GM19193 (cell line): Measurements from ENCODE around the gene ZNF496.

Source experiments
- POLR2A ChIP-seq: IDR thresholded peaks from 4 replicates; pipeline ENCODE4 v1.6.1; 2011; ENCODE audit not compliant: insufficient read depth, insufficient read length; ENCODE audit errors: extremely low read depth

ZNF496 gene

GRCh38 chr1:247331525-247332214, at the start of gene ZNF496:
TSS of gene ZNF496 (minus strand) at chr1:247331867. CDS start at chr1:247329578, 2,289 bp downstream.
- peak; percentile 49 for TF ChIP-seq POLR2A

- no peak for TF ChIP-seq POLR2A
Observed at GRCh38 chr1:247378334-247379073, 46.8 kb upstream of the ZNF496 start.

DNA sequence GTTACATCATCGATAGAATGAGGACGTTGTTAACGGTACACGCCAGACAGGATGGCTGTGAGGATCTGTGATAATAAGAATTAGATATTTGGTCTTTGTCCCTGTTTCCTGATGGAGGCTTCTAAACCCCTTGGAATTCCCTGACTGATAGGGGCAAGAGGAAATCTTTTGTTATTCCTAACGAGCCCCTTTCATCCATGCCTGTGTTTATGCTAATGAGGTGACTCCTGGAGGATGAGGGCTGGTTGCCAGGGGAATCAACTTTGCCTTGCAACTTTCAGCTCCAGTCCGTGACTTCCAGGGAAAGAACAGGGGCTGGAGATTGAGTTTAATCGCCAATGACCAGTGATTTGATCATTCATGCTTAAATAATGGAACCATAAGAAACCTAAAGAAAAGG, 45.0 kb upstream of the ZNF496 start:
- TF ChIP-seq POLR2A = no peak

DNA sequence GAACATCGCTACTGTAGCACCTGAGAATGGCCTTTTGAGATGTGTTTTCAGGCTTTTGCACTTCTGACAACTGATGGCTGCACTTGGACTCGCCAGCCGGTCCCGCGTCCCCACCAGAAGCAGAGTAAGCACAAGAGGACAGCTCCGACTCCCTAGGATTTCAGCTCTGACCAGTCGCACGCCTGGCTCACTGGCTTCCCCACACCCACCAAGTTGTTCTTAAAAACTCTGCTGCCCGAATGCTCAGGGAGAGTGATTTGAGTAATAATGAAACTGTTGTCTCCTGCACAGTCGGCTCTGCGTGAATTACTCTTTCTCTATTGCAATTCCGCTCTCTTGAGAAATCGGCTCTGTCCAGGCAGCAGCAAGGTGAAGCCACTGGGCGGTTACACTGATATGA, 44.1 kb upstream of the ZNF496 start:
- no peak for TF ChIP-seq POLR2A

DNA sequence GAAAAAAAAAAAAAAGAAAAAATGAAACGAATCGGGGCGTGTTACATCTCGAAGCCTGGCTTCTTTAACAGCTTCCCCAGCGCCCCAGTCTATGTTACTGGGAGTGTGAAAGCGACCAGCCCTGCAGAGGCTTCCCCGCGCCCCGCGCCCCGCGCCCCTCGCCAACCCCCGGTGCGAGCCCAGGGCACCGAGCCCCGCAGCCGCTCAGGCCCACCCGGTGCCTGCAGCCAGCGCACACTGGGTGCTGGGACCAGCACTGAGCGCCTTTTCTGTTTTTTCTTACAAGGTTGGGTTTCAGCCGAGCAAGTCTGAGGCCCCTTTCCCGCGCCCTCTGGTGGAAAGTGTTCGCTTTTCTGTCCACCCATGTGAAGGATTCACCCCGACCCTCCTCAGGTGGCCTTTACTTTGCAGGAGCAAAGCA, 42.1 kb upstream of the ZNF496 start:
- no peak for TF ChIP-seq POLR2A

DNA sequence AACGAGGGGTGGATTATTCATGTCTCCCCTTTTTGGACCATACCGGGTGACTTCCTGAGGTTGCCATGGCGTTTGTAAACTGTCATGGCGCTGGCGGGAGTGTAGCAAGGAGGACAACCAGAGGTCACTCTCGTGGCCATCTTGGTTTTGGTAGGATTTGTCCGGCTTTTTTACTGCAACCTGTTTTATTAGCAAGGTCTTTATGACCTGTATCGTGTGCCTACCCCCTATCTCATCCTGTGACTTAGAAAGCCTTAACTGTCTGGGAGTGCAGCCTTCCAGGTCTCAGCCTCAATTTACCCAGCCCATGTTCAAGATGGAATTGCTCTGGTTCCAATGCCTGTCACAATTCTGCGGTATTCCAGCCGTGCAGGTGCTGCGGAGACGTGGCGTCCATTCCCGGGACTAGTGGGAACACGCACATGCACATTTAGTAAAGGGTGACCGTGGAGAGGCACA, 40.2 kb upstream of the ZNF496 start:
- TF ChIP-seq POLR2A = no peak

- TF ChIP-seq POLR2A = no peak
Observed at GRCh38 chr1:247370786-247371732, 39.4 kb upstream of the ZNF496 start.

DNA sequence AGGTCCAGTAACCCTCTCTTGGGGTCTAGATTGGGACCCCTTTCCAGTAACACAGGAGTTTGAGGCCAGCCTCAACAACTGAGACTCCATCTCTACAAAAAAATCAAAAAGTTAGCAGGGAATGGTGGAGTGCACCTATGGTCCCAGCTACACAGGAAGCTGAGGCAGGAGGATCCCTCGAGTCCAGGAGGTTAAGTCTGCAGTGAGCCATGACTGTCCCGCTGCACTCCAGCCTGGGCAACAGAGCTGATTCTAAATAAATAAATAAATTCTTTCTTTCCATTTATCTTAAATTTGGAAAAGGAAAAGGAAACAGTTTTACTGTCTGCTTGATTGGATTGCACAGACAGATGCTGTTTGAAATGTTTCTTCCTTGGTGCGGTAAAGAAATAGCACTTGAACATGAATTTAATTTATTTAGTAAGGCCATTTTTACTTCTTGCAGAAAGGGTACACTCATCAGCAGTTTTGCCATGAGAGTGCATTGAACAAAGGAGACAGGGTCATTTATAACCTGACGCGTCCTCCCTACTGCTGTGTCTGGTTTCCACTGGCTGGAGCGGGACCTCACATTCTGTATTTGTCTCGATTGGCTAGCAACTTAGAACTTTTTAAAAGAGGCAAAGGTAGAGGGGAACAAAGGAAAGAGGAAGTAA, 37.0 kb upstream of the ZNF496 start:
- TF ChIP-seq POLR2A = no peak

DNA sequence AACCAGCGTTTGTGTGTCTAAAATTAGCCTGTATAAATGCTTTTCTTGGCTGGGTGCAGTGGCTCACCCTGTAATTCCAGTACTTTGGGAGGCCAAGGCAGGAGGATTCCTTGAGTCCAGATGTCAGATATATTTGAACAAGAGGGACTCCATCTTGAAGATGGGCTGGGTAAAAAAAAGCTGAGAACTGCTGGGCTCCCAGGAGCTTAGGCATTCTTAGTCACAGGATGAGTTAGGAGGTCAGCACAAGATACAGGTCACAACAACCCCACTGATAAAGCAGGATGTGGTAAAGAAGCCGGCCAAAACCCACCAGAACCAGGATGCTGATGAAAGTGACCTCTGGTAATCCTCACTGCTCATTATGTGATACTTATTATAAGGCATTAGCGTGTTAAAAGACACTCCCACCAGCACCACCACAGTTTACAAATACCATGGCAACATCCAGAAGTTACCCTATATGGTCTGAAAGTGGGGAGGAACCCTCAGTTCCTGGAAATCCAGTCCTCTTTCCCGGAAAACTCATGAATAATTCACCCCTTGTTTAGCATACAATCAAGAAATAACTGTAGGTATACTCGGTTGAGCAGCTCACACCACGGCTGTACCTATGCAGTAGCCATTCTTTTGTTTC, 36.2 kb upstream of the ZNF496 start:
- TF ChIP-seq POLR2A = no peak

DNA sequence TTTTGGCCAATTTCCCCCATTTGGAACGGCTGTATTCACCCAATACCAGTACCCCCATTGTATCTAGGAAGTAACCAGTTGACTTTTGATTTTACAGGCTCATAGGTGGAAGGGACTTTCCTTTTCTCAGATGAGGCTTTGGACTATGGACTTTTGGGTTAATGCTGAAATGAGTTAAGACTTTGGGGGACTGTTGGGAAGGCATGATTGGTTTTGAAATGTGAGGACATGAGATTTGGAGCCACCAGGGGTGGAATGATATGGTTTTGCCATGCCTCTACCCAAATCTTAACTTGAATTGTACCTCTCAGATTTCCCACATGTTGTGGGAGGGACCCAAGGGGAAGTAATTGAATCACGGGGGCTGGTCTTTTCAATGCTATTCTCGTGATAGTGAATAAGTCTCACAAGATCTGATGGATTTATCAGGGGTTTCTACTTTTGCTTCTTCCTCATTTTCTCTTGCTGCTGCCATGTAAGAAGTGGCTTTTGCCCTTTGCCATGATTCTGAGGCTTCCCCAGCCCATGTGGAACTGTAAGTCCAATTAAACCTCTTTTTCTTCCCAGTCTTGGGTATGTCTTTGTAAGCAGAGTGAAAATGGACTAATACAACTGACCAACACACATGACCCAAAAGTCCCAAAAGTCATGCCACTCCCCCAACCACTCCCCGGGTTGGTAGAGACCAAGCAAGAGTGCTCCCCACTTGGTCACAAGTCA, 35.4 kb upstream of the ZNF496 start:
- TF ChIP-seq POLR2A = no peak

DNA sequence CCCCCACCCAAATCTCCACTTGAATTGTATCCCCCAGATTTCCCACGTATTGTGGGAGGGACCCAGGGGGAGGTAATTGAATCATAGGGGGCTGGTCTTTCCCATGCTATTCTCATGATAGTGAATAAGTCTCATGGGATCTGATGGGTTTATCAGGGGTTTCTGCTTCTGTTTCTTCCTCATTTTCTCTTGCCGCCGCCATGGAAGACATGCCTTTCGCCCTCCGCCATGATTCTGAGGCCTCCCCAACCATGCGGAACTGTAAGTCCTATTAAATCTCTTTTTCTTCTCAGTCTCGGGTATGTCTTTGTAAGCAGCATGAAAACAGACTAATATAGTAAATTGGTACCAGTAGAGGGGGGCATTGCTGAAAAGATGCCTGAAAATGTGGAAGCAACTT, 33.4 kb upstream of the ZNF496 start:
- no peak for TF ChIP-seq POLR2A

DNA sequence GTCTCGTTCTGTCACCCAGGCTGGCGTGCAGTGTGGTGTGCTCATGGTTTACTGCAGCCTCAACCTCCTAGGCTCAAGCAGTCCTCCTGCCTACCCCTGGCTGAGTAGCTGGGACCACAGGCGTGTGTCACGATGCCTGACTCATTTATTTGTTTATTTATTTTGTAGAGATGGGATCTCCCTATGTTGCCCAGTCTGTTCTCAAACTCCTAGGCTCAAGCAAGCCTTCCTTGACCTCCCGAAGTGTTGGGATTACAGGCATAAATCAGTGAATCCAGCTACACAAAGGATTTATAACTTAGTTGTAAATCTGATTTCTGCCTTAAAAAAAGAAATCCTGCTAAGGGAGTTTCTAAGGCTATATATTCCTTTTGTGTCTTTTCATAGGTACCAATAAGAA, 30.5 kb upstream of the ZNF496 start:
- no peak for TF ChIP-seq POLR2A

GRCh38 chr1:247360991-247361731, 29.5 kb upstream of the ZNF496 start:
- TF ChIP-seq POLR2A = no peak

GRCh38 chr1:247360116-247360898, 28.6 kb upstream of the ZNF496 start:
- TF ChIP-seq POLR2A = no peak
